Nephron progenitor cell (in vitro differentiated cells): Measurements from ENCODE around the gene TBCK.
"Not testable (repeated sequence)": the region's sequence is repeated elsewhere in the genome, so short reads cannot be mapped to it uniquely, and the experiment has no call there.

Source experiments
- DNase-seq: peaks from one replicate; pipeline ENCODE4 v3.0.0; 2021
- H3K27ac Mint-ChIP-seq: 2 replicates; pipeline ENCODE4 v1.8.0; 2021; ENCODE audit warnings: mild to moderate bottlenecking, moderate library complexity, mixed read lengths
- H3K27me3 Mint-ChIP-seq: 2 replicates; pipeline ENCODE4 v1.8.0; 2021; ENCODE audit warnings: mild to moderate bottlenecking, low read depth, mixed read lengths; ENCODE audit not compliant: poor library complexity
- H3K36me3 Mint-ChIP-seq: 2 replicates; pipeline ENCODE4 v1.8.0; 2021; ENCODE audit warnings: low read depth, mixed read lengths
- H3K4me1 Mint-ChIP-seq: 2 replicates; pipeline ENCODE4 v1.8.0; 2021; ENCODE audit warnings: mixed read lengths
- H3K4me3 Mint-ChIP-seq: 2 replicates; pipeline ENCODE4 v1.8.0; 2021; ENCODE audit warnings: mild to moderate bottlenecking, moderate library complexity, mixed read lengths
- H3K9me3 Mint-ChIP-seq: 2 replicates; pipeline ENCODE4 v1.8.0; 2021; ENCODE audit warnings: mild to moderate bottlenecking, moderate library complexity, mixed read lengths
- TF ChIP-seq, protein P1 (sequence below): fragments of 200-600 bp; sonication (generic); IDR thresholded peaks from 2 replicates; pipeline ENCODE4 v1.5.0; 2021; ENCODE audit warnings: antibody characterized with exemption

The TBCK gene

GRCh38 chr4:106231931-106232330 lies 84.1 kb downstream of the TBCK start:
- Mint-ChIP-seq H3K27me3 (no peaks in the 10 kb centered on the region), H3K27ac (no peak overlapping the region), H3K36me3 (peaks cover 62% of the 10 kb centered on the region), H3K4me1 (peaks cover 1% of the 10 kb centered on the region), H3K4me3 (no peak overlapping the region), H3K9me3 (no peaks in the 10 kb centered on the region)
- DNase-seq = no peak
- TF ChIP-seq, protein P1, sequence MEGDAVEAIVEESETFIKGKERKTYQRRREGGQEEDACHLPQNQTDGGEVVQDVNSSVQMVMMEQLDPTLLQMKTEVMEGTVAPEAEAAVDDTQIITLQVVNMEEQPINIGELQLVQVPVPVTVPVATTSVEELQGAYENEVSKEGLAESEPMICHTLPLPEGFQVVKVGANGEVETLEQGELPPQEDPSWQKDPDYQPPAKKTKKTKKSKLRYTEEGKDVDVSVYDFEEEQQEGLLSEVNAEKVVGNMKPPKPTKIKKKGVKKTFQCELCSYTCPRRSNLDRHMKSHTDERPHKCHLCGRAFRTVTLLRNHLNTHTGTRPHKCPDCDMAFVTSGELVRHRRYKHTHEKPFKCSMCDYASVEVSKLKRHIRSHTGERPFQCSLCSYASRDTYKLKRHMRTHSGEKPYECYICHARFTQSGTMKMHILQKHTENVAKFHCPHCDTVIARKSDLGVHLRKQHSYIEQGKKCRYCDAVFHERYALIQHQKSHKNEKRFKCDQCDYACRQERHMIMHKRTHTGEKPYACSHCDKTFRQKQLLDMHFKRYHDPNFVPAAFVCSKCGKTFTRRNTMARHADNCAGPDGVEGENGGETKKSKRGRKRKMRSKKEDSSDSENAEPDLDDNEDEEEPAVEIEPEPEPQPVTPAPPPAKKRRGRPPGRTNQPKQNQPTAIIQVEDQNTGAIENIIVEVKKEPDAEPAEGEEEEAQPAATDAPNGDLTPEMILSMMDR = no peak

DNA sequence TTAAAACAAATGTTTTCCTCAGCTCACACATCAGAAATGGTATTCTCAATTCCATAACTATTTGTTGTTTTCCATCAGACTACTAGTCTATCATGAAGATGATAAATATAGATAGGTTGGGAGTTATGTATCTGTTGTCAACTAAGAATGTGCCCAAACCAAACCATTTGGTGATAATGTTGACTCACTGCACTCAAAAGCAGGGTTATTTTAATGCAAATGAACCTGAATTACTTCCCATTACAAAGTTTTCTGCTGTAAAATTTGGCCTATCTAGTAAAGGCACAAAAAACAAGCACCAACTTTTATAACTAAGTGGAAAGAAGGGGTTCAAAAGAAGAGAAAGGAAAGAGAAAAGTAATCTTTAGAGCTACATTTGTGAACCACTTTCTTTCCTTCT lies 93.5 kb downstream of the TBCK start:
- H3K9me3 Mint-ChIP-seq = peaks cover 14% of the 10 kb centered on the region
- H3K27ac Mint-ChIP-seq = no peak overlapping the region
- no peaks in the 10 kb centered on the region for H3K27me3 Mint-ChIP-seq
- no peak for DNase-seq
- TF ChIP-seq, protein P1 = no peak
- peaks cover 21% of the 10 kb centered on the region for H3K36me3 Mint-ChIP-seq
- H3K4me1 Mint-ChIP-seq = no peaks in the 10 kb centered on the region
- no peak overlapping the region for H3K4me3 Mint-ChIP-seq

GRCh38 chr4:106213291-106213690 lies 102.7 kb downstream of the TBCK start:
- Mint-ChIP-seq H3K9me3 (peaks cover 14% of the 10 kb centered on the region), H3K27ac (peak overlapping the region; percentile 39), H3K36me3 (peaks cover 35% of the 10 kb centered on the region)
- not testable (repeated sequence) for H3K4me1 Mint-ChIP-seq, H3K4me3 Mint-ChIP-seq, DNase-seq, H3K27me3 Mint-ChIP-seq

GRCh38 chr4:106210021-106210420 lies 106.0 kb downstream of the TBCK start:
- no peak for DNase-seq
- TF ChIP-seq, protein P1 = no peak
- Mint-ChIP-seq H3K4me3 (no peak overlapping the region), H3K36me3 (peaks cover 23% of the 10 kb centered on the region), H3K4me1 (no peaks in the 10 kb centered on the region), H3K9me3 (peaks cover 5% of the 10 kb centered on the region), H3K27me3 (no peaks in the 10 kb centered on the region), H3K27ac (no peak overlapping the region)

DNA sequence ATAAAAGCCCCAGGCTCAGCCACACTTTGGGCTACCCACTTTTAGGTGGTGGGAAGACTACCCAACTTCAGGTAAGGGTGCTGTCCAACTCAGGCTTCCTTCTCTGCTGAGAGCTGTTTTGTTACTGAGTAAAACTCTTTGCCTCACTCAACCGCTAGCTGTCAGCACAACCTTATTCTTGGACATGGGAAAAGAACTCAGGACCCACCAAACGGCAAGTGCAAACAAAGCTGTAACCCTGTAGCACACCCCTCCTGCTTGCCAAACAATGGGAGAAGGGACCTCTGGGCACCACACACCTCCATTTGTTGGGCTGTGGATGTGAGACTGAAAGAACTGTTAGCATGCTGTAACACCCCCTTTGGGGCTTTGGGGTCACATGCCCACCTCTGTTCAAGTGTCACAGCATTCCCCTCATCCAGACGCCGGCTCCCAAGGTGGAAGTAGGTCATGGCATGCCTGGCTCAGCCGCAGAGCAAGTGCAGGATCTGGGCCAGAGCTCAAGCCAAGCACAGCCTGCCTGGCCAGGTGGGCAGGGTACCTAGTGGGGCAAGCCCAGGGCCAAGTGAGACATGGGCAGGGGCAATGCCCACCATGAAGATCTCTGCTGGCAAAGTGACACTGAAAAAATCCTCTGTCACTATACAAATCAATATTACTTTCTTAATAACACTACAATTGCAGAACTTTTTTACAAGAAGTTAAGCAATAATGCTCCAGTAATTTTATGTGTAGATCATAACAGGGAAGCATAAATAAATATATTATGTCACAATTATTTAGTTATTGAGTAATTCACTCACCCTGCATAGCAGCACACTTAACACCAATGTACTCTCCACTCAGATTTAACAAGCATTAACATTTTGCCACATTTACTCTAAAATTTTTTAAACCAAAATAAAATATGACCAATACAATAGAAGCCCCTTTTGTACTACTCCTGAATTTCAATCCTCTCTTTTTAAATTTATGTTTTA lies 107.2 kb downstream of the TBCK start:
- TF ChIP-seq, protein P1 = no peak
- Mint-ChIP-seq H3K9me3 (peaks cover 4% of the 10 kb centered on the region), H3K27ac (peak overlapping the region; percentile 68), H3K4me3 (no peak overlapping the region), H3K27me3 (no peaks in the 10 kb centered on the region), H3K4me1 (no peaks in the 10 kb centered on the region), H3K36me3 (peaks cover 25% of the 10 kb centered on the region)
- no peak for DNase-seq

- Mint-ChIP-seq H3K4me3 (no peak overlapping the region), H3K27ac (no peak overlapping the region), H3K4me1 (no peaks in the 10 kb centered on the region), H3K27me3 (no peaks in the 10 kb centered on the region), H3K9me3 (no peaks in the 10 kb centered on the region), H3K36me3 (peaks cover 8% of the 10 kb centered on the region)
- TF ChIP-seq, protein P1 = peak; percentile 36
- no peak for DNase-seq
Measured at GRCh38 chr4:106201373-106201772, 114.6 kb downstream of the TBCK start.
